ENCODE measurements around the gene WDR36. TPM values are rescaled to one million over a fixed set of nuclear protein-coding genes. Genes with fewer than 3 reads are reported as not detected.

The WDR36 gene
- polyA plus RNA-seq, 1 experiment, result 8.5 TPM

DNA sequence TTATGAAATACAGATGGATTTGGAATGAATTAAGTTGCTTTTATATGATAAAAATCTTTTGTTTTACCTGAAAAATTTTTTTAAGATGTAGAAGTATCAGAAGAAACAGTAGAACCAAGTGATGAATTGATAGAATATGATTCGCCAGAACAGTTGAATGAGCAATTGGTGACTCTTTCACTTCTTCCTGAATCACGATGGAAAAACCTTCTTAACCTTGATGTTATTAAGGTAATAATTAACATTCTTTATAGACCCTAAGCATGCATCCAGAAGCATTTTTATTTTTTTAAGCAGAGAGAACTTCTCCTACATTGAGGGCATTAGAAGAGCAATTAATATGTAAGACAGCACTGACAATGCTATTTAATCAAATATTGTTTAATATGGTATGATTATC lies 28.8 kb downstream of the WDR36 start:
- Histone ChIP-seq H3K36me3 (ENCODE audit: control insufficient read depth, insufficient read depth, low read length) (0 out of 2 replicates have a peak, but pooled peaks cover 1% of the 10 kb centered on the region), H3K27me3 (ENCODE audit: control insufficient read depth, insufficient read depth, low read length) (no peaks in the 10 kb centered on the region), H3K4me3 (ENCODE audit: low read depth, low read length) (no peak overlapping the region)
- DNase-seq (ENCODE audit: low read depth), result no peak
- no peak for TF ChIP-seq CTCF (IDR thresholded peaks at IDR 0.05; ENCODE audit: insufficient read depth, low read depth, low read length)
- ChIA-PET POLR2A (no interaction called here), CTCF (no interaction called here)

DNA sequence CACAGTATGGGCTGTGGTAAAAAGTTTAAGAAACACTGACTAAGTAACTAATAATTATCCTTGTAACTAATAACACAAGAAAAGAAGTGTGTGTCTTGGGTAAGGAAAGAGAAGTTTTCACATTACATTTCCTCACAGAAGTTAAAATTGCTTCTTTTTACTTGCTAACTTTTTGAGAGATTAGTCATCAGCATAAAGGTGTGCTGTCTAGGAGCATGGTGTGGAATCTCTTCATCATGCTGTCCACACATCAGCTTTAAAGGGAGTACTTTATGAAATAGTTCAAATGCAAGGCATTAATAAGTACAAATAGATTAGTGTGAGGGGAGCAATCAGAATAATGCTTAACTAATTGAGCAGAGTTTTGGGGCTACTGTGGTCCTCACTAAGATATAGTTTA lies 29.8 kb downstream of the WDR36 start:
- Histone ChIP-seq H3K4me3 (ENCODE audit: low read depth, low read length) (no peak overlapping the region), H3K36me3 (ENCODE audit: control insufficient read depth, insufficient read depth, low read length) (0 out of 2 replicates have a peak, but pooled peaks cover 1% of the 10 kb centered on the region), H3K27me3 (ENCODE audit: control insufficient read depth, insufficient read depth, low read length) (no peaks in the 10 kb centered on the region)
- no peak for DNase-seq (ENCODE audit: low read depth)
- CTCF ChIA-PET, result no interaction called here
- no peak for TF ChIP-seq CTCF (IDR thresholded peaks at IDR 0.05; ENCODE audit: insufficient read depth, low read depth, low read length)
- POLR2A ChIA-PET, result no interaction called here

DNA sequence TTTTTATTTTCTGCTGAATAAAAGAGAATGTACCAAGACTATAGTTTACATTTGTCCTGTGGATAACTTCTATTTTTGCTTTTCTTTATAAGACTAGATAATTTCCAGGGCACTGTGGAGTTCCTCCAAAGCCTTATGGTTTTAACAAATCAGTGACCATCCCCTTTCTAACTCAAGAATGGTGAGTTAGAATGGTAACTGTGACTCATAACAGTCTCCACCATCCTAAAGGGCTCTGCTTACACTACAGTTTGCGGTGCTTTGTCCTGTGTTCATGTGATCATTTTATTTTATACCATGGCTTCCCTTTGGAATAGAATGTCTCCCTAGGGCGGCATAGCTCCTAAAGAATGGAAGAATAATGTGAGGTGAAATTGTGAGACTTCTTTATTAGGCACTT lies 30.2 kb downstream of the WDR36 start:
- ChIA-PET POLR2A (no interaction called here), CTCF (no interaction called here)
- no peak for TF ChIP-seq CTCF (IDR thresholded peaks at IDR 0.05; ENCODE audit: insufficient read depth, low read depth, low read length)
- Histone ChIP-seq H3K4me3 (ENCODE audit: low read depth, low read length) (no peak overlapping the region), H3K27me3 (ENCODE audit: control insufficient read depth, insufficient read depth, low read length) (no peaks in the 10 kb centered on the region), H3K36me3 (ENCODE audit: control insufficient read depth, insufficient read depth, low read length) (0 out of 2 replicates have a peak, but pooled peaks cover 1% of the 10 kb centered on the region)
- no peak for DNase-seq (ENCODE audit: low read depth)

DNA sequence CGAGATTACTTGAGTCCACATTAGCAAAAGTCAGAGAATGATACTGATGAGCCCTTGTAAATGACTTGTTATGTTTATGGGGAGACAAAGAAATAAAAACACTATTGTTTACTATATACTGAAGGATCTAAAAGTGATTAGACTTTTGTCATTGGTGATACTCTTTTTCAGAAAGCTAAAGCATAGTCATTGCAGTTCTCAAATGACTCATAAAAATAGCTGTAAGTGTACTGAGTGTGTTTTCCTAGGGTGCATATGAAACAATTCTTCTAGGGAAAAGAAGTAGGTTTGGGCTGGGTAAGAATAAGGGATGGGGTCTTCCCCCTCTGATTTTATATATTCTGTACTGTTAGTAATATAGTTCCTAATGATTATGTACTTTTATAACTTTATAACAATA lies 32.6 kb downstream of the WDR36 start:
- ChIA-PET CTCF (no interaction called here), POLR2A (no interaction called here)
- no peak for TF ChIP-seq CTCF (IDR thresholded peaks at IDR 0.05; ENCODE audit: insufficient read depth, low read depth, low read length)
- no peak for DNase-seq (ENCODE audit: low read depth)
- H3K27me3 ChIP-seq (ENCODE audit: control insufficient read depth, insufficient read depth, low read length), result no peaks in the 10 kb centered on the region
- 0 out of 2 replicates have a peak, but pooled peaks cover 1% of the 10 kb centered on the region for H3K36me3 ChIP-seq (ENCODE audit: control insufficient read depth, insufficient read depth, low read length)
- no peak overlapping the region for H3K4me3 ChIP-seq (ENCODE audit: low read depth, low read length)

DNA sequence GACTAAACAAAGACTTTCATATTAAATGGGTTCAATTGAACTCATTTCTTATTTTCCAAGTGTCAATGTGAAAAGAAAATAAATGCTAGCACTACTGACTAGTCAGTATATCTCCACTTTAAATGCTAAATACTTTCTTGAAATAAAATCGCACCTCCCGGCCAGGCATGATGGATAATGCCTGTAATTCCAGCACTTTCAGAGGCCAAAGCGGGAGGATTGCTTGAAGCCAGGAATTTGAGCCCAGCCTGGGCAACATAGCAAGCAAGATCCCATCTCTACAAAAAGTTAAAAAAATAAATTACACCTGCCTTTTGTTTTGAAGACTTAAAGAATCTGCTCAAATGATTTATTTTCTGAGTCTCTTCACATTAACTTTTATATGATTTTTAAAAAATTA lies 34.7 kb downstream of the WDR36 start:
- TF ChIP-seq CTCF (IDR thresholded peaks at IDR 0.05; ENCODE audit: insufficient read depth, low read depth, low read length), result no peak
- POLR2A ChIA-PET, result no interaction called here
- Histone ChIP-seq H3K27me3 (ENCODE audit: control insufficient read depth, insufficient read depth, low read length) (no peaks in the 10 kb centered on the region), H3K4me3 (ENCODE audit: low read depth, low read length) (no peak overlapping the region), H3K36me3 (ENCODE audit: control insufficient read depth, insufficient read depth, low read length) (0 out of 2 replicates have a peak, but pooled peaks cover 1% of the 10 kb centered on the region)
- CTCF ChIA-PET, result no interaction called here
- DNase-seq (ENCODE audit: low read depth), result no peak
